ENCODE measurements around the gene IER5L.

DNA sequence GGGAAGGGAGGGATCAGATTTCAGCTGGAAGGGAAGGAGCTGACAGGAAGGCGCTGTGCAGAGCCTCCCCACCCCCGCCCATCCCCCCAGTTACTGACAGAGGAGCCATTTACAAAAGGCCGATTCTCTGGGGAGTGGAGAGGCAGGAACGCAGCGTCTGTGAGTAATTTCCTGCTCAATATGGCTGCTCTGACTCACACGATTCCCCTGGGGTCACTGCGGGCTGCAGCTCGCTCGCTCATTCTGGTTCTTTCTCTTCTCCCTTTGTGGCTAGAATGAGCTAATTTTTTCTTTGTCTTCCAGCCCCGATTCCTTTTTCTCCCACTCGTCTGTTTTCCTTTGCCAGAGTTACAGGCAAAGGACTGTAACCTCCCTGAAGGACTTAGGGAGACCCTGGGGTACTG is 38.1 kb downstream of the IER5L start:
- TF ChIP-seq, protein P1, sequence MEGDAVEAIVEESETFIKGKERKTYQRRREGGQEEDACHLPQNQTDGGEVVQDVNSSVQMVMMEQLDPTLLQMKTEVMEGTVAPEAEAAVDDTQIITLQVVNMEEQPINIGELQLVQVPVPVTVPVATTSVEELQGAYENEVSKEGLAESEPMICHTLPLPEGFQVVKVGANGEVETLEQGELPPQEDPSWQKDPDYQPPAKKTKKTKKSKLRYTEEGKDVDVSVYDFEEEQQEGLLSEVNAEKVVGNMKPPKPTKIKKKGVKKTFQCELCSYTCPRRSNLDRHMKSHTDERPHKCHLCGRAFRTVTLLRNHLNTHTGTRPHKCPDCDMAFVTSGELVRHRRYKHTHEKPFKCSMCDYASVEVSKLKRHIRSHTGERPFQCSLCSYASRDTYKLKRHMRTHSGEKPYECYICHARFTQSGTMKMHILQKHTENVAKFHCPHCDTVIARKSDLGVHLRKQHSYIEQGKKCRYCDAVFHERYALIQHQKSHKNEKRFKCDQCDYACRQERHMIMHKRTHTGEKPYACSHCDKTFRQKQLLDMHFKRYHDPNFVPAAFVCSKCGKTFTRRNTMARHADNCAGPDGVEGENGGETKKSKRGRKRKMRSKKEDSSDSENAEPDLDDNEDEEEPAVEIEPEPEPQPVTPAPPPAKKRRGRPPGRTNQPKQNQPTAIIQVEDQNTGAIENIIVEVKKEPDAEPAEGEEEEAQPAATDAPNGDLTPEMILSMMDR (IDR thresholded peaks at IDR 0.05; ENCODE audit: insufficient read depth, low read length), result no peak
- TF ChIP-seq, protein P2, sequence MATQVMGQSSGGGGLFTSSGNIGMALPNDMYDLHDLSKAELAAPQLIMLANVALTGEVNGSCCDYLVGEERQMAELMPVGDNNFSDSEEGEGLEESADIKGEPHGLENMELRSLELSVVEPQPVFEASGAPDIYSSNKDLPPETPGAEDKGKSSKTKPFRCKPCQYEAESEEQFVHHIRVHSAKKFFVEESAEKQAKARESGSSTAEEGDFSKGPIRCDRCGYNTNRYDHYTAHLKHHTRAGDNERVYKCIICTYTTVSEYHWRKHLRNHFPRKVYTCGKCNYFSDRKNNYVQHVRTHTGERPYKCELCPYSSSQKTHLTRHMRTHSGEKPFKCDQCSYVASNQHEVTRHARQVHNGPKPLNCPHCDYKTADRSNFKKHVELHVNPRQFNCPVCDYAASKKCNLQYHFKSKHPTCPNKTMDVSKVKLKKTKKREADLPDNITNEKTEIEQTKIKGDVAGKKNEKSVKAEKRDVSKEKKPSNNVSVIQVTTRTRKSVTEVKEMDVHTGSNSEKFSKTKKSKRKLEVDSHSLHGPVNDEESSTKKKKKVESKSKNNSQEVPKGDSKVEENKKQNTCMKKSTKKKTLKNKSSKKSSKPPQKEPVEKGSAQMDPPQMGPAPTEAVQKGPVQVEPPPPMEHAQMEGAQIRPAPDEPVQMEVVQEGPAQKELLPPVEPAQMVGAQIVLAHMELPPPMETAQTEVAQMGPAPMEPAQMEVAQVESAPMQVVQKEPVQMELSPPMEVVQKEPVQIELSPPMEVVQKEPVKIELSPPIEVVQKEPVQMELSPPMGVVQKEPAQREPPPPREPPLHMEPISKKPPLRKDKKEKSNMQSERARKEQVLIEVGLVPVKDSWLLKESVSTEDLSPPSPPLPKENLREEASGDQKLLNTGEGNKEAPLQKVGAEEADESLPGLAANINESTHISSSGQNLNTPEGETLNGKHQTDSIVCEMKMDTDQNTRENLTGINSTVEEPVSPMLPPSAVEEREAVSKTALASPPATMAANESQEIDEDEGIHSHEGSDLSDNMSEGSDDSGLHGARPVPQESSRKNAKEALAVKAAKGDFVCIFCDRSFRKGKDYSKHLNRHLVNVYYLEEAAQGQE (IDR thresholded peaks at IDR 0.05; ENCODE audit: insufficient replicate concordance, low read depth), result peak; percentile 29
- peak; percentile 67 for TF ChIP-seq POLR2AphosphoS5 (IDR thresholded peaks at IDR 0.05; ENCODE audit: low read depth)

Measured in HL-60 (cell line).